HG03064 (cell line): ENCODE results near the gene MPC1.
"Not testable (repeated sequence)": the region's sequence is repeated elsewhere in the genome, so short reads cannot be mapped to it uniquely, and the experiment has no call there.

Experiments
- ATAC-seq: cut with Tn5 transposase; IDR thresholded peaks from one replicate; pipeline ENCODE4 v1.9.1; 2021; ENCODE audit warnings: low read depth; ENCODE audit not compliant: unreplicated experiment

Gene MPC1

DNA sequence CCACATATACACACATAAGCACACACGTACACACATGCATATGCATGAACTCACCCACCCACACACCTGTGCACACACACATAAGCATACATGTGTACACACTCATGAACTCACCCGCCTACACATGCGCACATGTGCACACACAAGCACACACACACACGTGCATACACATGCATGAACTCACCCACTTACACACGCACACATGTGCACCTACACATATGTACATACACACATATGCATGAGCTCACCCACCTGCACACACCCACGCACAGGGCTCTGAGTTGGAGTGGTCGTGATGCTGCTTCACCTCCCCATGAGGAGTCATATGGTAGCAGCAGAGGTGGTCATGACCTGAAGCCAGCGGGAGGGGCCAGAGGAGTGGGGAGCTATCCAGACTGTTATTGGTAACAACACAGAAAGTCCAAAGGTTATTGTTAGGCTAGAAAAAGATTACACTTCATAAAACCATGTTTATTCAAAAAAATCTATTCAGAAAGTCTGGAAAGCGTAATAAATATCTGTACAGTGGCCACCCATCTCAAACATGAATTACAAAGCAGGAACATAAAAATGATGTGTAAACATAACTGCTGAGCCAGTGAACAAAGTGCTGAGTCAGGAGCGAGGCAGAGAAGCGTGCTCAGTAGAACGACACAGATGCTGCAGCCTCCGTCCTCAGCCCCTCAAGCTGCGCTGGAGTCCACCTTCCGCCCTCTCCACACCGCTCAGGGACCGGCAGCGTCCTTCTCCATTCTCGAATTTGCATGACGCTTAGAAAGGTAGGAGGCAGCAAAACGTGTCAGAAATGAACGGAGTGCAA lies 26.4 kb upstream of the MPC1 start:
- ATAC-seq = no peak

- no peak for ATAC-seq
Observed at GRCh38 chr6:166406197-166406596, 23.5 kb upstream of the MPC1 start.

GRCh38 chr6:166405386-166405785 lies 22.6 kb upstream of the MPC1 start:
- no peak for ATAC-seq

- no peak for ATAC-seq
Observed at GRCh38 chr6:166402582-166403277, 20.0 kb upstream of the MPC1 start.

DNA sequence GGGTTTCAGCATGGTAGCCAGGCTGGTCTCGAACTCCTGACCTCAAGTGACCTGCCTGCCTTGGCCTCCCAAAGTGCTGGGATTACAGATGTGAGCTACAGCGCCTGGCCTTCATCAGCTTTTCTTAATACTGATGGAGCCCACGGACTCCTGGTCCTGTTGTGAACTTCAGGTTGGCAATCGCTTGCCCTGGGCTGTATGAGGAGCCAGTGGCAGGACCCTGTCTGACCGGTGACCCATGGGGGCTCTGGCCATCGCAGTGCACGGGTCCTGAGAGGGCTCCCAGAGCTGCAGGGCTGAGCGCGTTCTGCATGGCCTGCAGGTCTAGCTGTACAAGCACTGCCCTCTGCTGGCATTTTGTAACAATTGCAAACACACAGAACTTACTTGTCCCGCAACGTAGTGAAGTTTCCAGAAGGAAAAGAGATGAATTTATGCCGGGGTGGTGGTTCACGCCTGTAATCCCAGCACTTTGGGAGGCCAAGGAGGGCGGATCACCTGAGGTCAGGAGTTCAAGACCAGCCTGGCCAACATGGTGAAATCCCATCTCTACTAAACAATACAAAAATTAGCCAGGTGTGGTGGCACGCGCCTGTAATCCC lies 18.0 kb upstream of the MPC1 start:
- not testable (repeated sequence) for ATAC-seq

DNA sequence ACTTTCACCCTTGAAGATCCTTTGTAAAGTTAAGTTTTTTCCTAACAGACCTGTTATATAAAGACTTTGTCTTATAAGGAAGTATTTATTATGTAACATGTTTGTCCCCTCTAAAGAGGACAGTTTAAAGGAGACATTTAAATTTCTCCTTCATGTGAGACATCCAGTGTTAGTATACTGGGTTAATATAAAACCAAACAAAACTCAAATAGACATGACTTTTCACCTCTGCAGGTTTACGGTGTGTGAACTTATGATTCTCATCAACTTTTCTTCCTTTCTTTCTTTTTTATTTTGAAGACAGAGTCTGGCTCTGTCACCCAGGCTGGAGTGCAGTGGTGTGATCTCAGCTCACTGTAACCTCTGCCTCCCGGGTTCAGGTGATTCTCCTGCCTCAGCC lies 17.4 kb upstream of the MPC1 start:
- ATAC-seq = no peak

- ATAC-seq = no peak
Observed at GRCh38 chr6:166398348-166398747, 15.6 kb upstream of the MPC1 start.

GRCh38 chr6:166397849-166398248 lies 15.1 kb upstream of the MPC1 start:
- no peak for ATAC-seq

DNA sequence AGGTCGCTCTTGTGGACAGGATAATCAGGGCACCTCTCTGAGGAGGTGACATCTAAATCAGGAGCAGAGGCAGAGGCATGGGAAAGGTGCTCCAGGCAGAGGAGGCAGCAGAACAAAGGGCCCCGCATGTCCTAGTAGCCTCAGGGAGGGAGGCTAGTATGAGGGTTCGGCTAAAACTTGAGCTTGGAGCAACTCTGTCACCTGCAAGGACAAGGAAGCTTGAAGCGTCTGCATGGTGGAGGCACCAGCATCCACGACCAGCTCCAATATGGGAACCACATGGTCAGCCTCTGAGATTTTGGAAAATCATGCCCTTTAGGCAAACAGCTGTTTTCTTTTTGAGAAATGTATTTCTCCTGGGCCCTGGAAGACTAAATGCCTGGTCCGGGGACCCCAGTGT lies 13.0 kb upstream of the MPC1 start:
- no peak for ATAC-seq

GRCh38 chr6:166395351-166395750 lies 12.6 kb upstream of the MPC1 start:
- no peak for ATAC-seq

GRCh38 chr6:166394036-166394892 lies 11.5 kb upstream of the MPC1 start:
- no peak for ATAC-seq

- no peak for ATAC-seq
Observed at GRCh38 chr6:166393535-166393823, 10.7 kb upstream of the MPC1 start.

DNA sequence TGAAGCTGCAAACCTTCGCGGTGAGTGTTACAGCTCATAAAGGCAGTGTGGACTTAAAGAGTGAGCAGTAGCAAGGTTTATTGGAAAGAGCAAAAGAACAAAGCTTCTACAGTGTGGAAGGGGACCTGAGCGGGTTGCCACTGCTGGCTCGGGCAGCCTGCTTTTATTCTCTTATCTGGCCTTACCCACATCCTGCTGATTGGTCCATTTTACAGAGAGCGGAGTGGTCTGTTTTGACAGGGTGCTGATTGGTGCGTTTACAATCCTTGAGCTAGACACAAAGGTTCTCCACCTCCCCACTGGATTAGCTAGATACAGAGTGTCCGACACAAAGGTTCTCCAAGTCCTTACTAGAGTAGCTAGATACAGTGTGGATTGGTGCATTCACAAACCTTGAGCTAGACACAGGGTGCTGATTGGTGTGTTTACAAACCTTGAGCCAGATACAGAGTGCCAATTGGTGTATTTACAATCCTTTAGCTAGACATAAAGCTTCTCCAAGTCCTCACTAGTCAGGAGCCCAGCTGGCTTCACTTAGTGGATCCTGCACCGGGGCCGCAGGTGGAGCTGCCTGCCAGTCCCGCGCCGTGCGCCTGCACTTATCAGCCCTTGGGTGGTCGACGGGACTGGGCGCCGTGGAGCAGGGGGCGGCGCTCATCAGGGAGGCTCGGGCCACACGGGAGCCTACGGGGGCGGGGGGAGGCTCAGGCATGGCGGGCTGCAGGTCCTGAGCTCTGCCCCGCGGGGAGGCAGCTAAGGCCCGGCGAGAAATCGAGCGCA lies 10.2 kb upstream of the MPC1 start:
- ATAC-seq = not testable (repeated sequence)

GRCh38 chr6:166389119-166389518 lies 6.4 kb upstream of the MPC1 start:
- ATAC-seq = no peak

- no peak for ATAC-seq
Observed at GRCh38 chr6:166388290-166389004, 5.7 kb upstream of the MPC1 start.

DNA sequence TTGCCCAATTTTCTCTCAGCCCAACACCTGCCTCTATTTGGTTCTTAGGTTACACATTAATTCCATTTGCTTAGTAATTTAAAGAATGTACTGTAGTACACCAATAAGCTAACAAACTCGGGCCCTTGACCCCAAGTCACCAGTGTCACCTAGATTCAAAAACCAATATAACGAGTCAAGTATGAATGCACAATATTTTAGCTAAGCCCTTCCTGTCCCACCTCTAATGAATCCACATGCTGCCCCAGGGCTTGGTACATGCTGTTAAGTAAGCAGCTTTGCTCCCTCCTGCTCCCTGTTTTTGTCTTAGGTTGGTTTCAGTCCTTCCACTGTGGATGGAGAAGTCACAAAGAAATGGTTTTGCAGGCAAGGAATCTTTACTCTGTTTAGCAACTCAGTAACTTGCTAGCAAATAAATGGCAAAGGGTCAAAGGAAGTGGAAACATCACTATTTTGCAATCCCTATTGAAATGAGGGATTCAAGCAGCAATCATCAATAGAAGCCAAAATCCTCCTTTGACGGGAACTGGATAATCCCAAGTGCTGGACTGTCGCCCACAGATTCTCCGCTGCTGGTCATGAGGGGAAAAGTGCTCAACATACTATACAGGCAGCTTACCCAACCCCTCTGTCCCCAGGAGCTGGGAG lies 5.0 kb upstream of the MPC1 start:
- no peak for ATAC-seq

DNA sequence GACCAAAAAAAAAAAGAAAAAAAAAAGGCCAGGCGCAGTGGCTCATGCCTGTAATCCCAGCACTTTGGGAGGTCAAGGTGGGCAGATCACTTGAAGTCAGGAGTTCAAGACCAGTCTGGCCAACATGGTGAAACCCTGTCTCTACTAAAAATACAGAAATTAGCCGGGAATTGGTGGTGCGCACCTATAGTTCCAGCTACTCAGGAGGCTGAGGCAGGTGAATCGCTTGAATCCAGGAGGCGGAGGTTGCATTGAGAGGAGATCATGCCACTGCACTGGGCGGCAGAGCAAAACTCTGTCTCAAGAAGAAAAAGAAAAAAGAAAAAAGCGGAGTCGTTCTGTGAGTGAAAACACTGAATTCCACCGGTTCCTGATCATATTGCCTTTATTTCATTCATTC lies 4.4 kb upstream of the MPC1 start:
- ATAC-seq = not testable (repeated sequence)

DNA sequence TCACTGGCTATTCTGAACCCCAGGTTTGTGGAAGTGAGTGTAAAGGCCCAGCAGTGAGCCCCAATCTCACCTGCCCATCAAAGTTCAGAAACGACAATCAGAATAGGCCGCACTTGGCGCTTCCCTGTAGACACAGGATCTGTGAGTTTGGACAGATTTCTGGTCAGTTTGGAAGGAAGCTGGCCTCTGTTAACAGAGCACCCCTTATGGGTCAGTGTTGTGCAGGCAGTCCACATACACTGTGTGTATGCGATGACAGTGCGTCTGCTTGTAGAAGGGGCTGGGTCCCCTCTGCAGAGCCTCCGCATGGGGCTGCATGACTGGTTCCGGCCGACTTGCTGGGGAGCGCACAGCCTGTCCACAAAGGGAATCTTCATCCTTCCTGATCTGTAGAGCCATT lies 3.4 kb upstream of the MPC1 start:
- ATAC-seq = no peak

- ATAC-seq = not testable (repeated sequence)
Observed at GRCh38 chr6:166383802-166384363, 1.1 kb upstream of the MPC1 start.
